ENCODE measurements around the gene NXF2.

GRCh38 chrX:102345916-102346315 lies 98.9 kb downstream of the NXF2 start:
- TF ChIP-seq REST (IDR thresholded peaks at IDR 0.05; ENCODE audit: low read depth) (no peak), TCF12 (IDR thresholded peaks at IDR 0.05; ENCODE audit: low read depth) (no peak), TAF1 (IDR thresholded peaks at IDR 0.05; ENCODE audit: low read depth) (no peak), MAX (IDR thresholded peaks at IDR 0.05) (no peak), ZBTB7A (IDR thresholded peaks at IDR 0.05; ENCODE audit: low read depth) (no peak), RAD21 (IDR thresholded peaks at IDR 0.05; ENCODE audit: low read depth) (peak; percentile 29; the same call in 1 of the 2 replicates), CEBPB (IDR thresholded peaks at IDR 0.05) (no peak), CREB1 (IDR thresholded peaks at IDR 0.05; ENCODE audit: low read depth) (no peak), YY1 (IDR thresholded peaks at IDR 0.05; ENCODE audit: low read depth) (no peak), EGR1 (IDR thresholded peaks at IDR 0.05) (no peak), EP300 (IDR thresholded peaks at IDR 0.05; ENCODE audit: borderline replicate concordance) (no peak), NFIC (IDR thresholded peaks at IDR 0.05) (no peak), FOXM1 (IDR thresholded peaks at IDR 0.05; ENCODE audit: borderline replicate concordance, low read depth) (no peak)

All from Ishikawa (cell line).